ENCODE data around the gene C10orf90. TPM values are rescaled to one million over a fixed set of nuclear protein-coding genes. Genes with fewer than 3 reads are reported as not detected.

C10orf90 gene
- total RNA-seq, result 0.25 and 0.89 TPM in 2 replicates
- long read RNA-seq, partial matches to known transcripts, result 0 of 1 reads
- long read RNA-seq, other reads (novel, unspliced or antisense), result 1 of 1 reads

GRCh38 chr10:126670056-126670894 lies at the start of gene C10orf90:
Gene C10orf90, minus strand, starts transcription at chr10:126670693. Its CDS starts 213 bp downstream, at chr10:126670480.
- Mint-ChIP-seq H3K36me3 (ENCODE audit: low read depth) (no peaks in the 10 kb centered on the region), H3K27me3 (ENCODE audit: low read depth) (no peaks in the 10 kb centered on the region), H3K4me3 (no peak within 1 kb of the TSS), H3K4me1 (peaks cover 34% of the 10 kb centered on the region), H3K9me3 (no peaks in the 10 kb centered on the region), H3K27ac (ENCODE audit: unreplicated experiment) (peak within 1 kb of the TSS; percentile 91)
- no peak for TF ChIP-seq CTCF (conservative IDR thresholded peaks at IDR 0.05)
- no peak for DNase-seq (ENCODE audit: low read depth, low spot score)

- H3K27me3 Mint-ChIP-seq (ENCODE audit: low read depth), result peaks cover 5% of the 10 kb centered on the region
- no peak overlapping the region for H3K4me3 Mint-ChIP-seq
- no peak for TF ChIP-seq CTCF (conservative IDR thresholded peaks at IDR 0.05)
- no peaks in the 10 kb centered on the region for H3K4me1 Mint-ChIP-seq
- no peaks in the 10 kb centered on the region for H3K36me3 Mint-ChIP-seq (ENCODE audit: low read depth)
- peaks cover 7% of the 10 kb centered on the region for H3K9me3 Mint-ChIP-seq
- no peak overlapping the region for H3K27ac Mint-ChIP-seq (ENCODE audit: unreplicated experiment)
- DNase-seq (ENCODE audit: low read depth, low spot score), result no peak
These were observed 45.9 kb upstream of the C10orf90 start for GRCh38 chr10:126716366-126716765.

GRCh38 chr10:126713594-126713993 lies 43.1 kb upstream of the C10orf90 start:
- no peak for DNase-seq (ENCODE audit: low read depth, low spot score)
- peaks cover 8% of the 10 kb centered on the region for H3K9me3 Mint-ChIP-seq
- H3K4me3 Mint-ChIP-seq, result no peak overlapping the region
- H3K4me1 Mint-ChIP-seq, result no peaks in the 10 kb centered on the region
- no peaks in the 10 kb centered on the region for H3K36me3 Mint-ChIP-seq (ENCODE audit: low read depth)
- H3K27ac Mint-ChIP-seq (ENCODE audit: unreplicated experiment), result no peak overlapping the region
- TF ChIP-seq CTCF (conservative IDR thresholded peaks at IDR 0.05), result no peak
- H3K27me3 Mint-ChIP-seq (ENCODE audit: low read depth), result peaks cover 5% of the 10 kb centered on the region

- no peak overlapping the region for H3K4me3 Mint-ChIP-seq
- no peaks in the 10 kb centered on the region for H3K4me1 Mint-ChIP-seq
- no peak overlapping the region for H3K27ac Mint-ChIP-seq (ENCODE audit: unreplicated experiment)
- no peak for TF ChIP-seq CTCF (conservative IDR thresholded peaks at IDR 0.05)
- no peaks in the 10 kb centered on the region for H3K36me3 Mint-ChIP-seq (ENCODE audit: low read depth)
- peaks cover 8% of the 10 kb centered on the region for H3K9me3 Mint-ChIP-seq
- H3K27me3 Mint-ChIP-seq (ENCODE audit: low read depth), result peaks cover 5% of the 10 kb centered on the region
- no peak for DNase-seq (ENCODE audit: low read depth, low spot score)
These were observed 42.2 kb upstream of the C10orf90 start for GRCh38 chr10:126712681-126713080.

- TF ChIP-seq CTCF (conservative IDR thresholded peaks at IDR 0.05), result no peak
- Mint-ChIP-seq H3K27me3 (ENCODE audit: low read depth) (no peaks in the 10 kb centered on the region), H3K4me3 (no peak overlapping the region), H3K36me3 (ENCODE audit: low read depth) (no peaks in the 10 kb centered on the region), H3K4me1 (no peaks in the 10 kb centered on the region), H3K9me3 (peaks cover 3% of the 10 kb centered on the region), H3K27ac (ENCODE audit: unreplicated experiment) (no peak overlapping the region)
- no peak for DNase-seq (ENCODE audit: low read depth, low spot score)
These were observed 35.6 kb upstream of the C10orf90 start for GRCh38 chr10:126705951-126706565.

Measured in neural crest cell (in vitro differentiated cells).